Naive thymus-derived CD4-positive, alpha-beta T cell (primary cell): ENCODE measurements around the gene PMEL. TPM values are rescaled to one million over a fixed set of nuclear protein-coding genes. Genes with fewer than 3 reads are reported as not detected.

ENCODE experiments used
- ATAC-seq: fragments of 150-1000 bp; cut with Tn5 transposase; 2 replicates; pipeline ENCODE4 v1.10.0; 2021; ENCODE audit warnings: mild to moderate bottlenecking, moderate library complexity
- CTCF ChIA-PET: fragments of 350-600 bp; sonication (Branson Sonifier 250); formaldehyde crosslinking; loops from one replicate; lab custom pipeline; 2021; ENCODE audit warnings: antibody characterized with exemption; lab: Charles Lee
- POLR2A ChIA-PET: fragments of 350-600 bp; sonication (Branson Sonifier 250); formaldehyde crosslinking; loops from one replicate; lab custom pipeline; 2021; ENCODE audit warnings: antibody characterized with exemption, inconsistent platforms; lab: Charles Lee
- DNase-seq, 9 donors: peaks; one replicate each; pipeline versions ENCODE4 v3.0.0 to v3.0.0-alpha.2; 2020 to 2022; ENCODE audit warnings: mixed read lengths in 1 of 9
- H3K27ac ChIP-seq: one replicate; pipeline ENCODE4 v1.7.0; 2013; ENCODE audit warnings: mild to moderate bottlenecking, low read depth, low read length, moderate library complexity
- H3K27me3 ChIP-seq, 2 donors: one replicate each; pipeline ENCODE4 v1.7.0; 2013; ENCODE audit warnings: low read length in 2 of 2, mild to moderate bottlenecking in 2 of 2, moderate library complexity in 2 of 2; ENCODE audit not compliant: control insufficient read depth in 2 of 2, insufficient read depth in 2 of 2
- H3K36me3 ChIP-seq, 3 experiments: 1 replicate in 2 of 3; 2 replicates in 1 of 3; pipeline ENCODE4 v1.7.0; 2013; ENCODE audit warnings: low read length in 3 of 3, mild to moderate bottlenecking in 3 of 3, moderate library complexity in 1 of 3; ENCODE audit not compliant: insufficient read depth in 3 of 3, control insufficient read depth in 2 of 3
- H3K4me1 ChIP-seq, 2 donors: one replicate each; pipeline ENCODE4 v1.7.0; 2013; ENCODE audit warnings: low read length in 2 of 2, mild to moderate bottlenecking in 2 of 2, moderate library complexity in 1 of 2; ENCODE audit not compliant: control insufficient read depth in 2 of 2, insufficient read depth in 2 of 2
- H3K4me3 ChIP-seq: 2 replicates; pipeline ENCODE4 v1.7.0; 2013; ENCODE audit warnings: mild to moderate bottlenecking, low read length
- H3K9me3 ChIP-seq, 3 experiments: 1 replicate in 2 of 3; 2 replicates in 1 of 3; pipeline ENCODE4 v1.7.0; 2013; ENCODE audit warnings: low read length in 3 of 3; ENCODE audit not compliant: control insufficient read depth in 2 of 3
- H3K27ac Mint-ChIP-seq, 9 donors: one replicate each; pipeline ENCODE4 v1.8.0; 2020 to 2022; ENCODE audit warnings: mixed read lengths in 9 of 9, mild to moderate bottlenecking in 8 of 9, moderate library complexity in 5 of 9, inconsistent platforms in 2 of 9
- H3K27me3 Mint-ChIP-seq, 5 donors: one replicate each; pipeline ENCODE4 v1.8.0; 2021 to 2022; ENCODE audit warnings: mixed read lengths in 5 of 5, mild to moderate bottlenecking in 1 of 5
- H3K36me3 Mint-ChIP-seq, 5 donors: one replicate each; pipeline ENCODE4 v1.8.0; 2020 to 2022; ENCODE audit warnings: mixed read lengths in 5 of 5, mild to moderate bottlenecking in 3 of 5, inconsistent platforms in 1 of 5
- H3K4me1 Mint-ChIP-seq, 7 donors: one replicate each; pipeline ENCODE4 v1.8.0; 2020 to 2022; ENCODE audit warnings: mixed read lengths in 7 of 7, mild to moderate bottlenecking in 3 of 7, inconsistent platforms in 1 of 7
- H3K4me3 Mint-ChIP-seq, 10 donors: one replicate each; pipeline ENCODE4 v1.8.0; 2020 to 2022; ENCODE audit warnings: mild to moderate bottlenecking in 10 of 10, mixed read lengths in 10 of 10, moderate library complexity in 6 of 10, inconsistent platforms in 2 of 10
- H3K9me3 Mint-ChIP-seq, 11 donors: one replicate each; pipeline ENCODE4 v1.8.0; 2020 to 2022; ENCODE audit warnings: mixed read lengths in 11 of 11, mild to moderate bottlenecking in 4 of 11, inconsistent platforms in 1 of 11, moderate library complexity in 1 of 11
- intact Hi-C, 2 donors: fragments of 100-400 bp; cut with micrococcal nuclease; formaldehyde crosslinking; loops; one replicate each; pipeline ENCODE4 v1.15.1; 2023
- polyA plus RNA-seq, 2 donors: library from polyadenylated mRNA; unstranded; fragments of 300-500 nt; fragmentation: Illumina TruSeq; gene quantifications; one replicate each; pipeline ENCODE4 v1.2.3, GENCODE V29; 2021
- total RNA-seq, 6 experiments: library from RNA in 5 of 6; stranded (reverse) in 5 of 6; gene quantifications; 1 replicate in 5 of 6; 2 replicates in 1 of 6; pipeline ENCODE4 v1.2.3 and lab custom pipeline; 2021 to 2026

PMEL gene
- total and polyA plus RNA-seq, 7 experiments from 2014 or later = 0.09 to 0.57 TPM; not detected in 5

GRCh38 chr12:55929306-55929791 lies 36.5 kb downstream of the PMEL start:
- ChIA-PET CTCF (interaction anchor here (0.7 to 5.5 kb wide), 5 partner anchors 10 to 194 kb away, joined by 3 to 51 read pairs (median 4); partner anchors contain the start of genes ORMDL2 and SARNP), POLR2A (interaction anchor here (0.9 to 22.1 kb wide), 18 partner anchors 12 to 1548 kb away, joined by 3 to 728 read pairs (median 8); partner anchors contain the start of genes BLOC1S1, DNAJC14, ORMDL2 and PA2G4)
- intact Hi-C loops = loop anchor here (1.0 to 5.0 kb wide), 17 partner anchors 37 to 1813 kb away; partner anchors contain the start of genes ATP5F1B (in 1 of the 2), CD63 (in 1 of the 2), CDK2 (in 1 of the 2) and IKZF4 (in 1 of the 2)
- Histone ChIP-seq H3K27ac (peak overlapping the region; percentile 90), H3K36me3 (peaks cover 0 to 27% (median 0%) of the 10 kb centered on the region in 3 experiments), H3K27me3 (no peaks in the 10 kb centered on the region), H3K4me3 (peak overlapping the region; percentile 99), H3K9me3 (no peaks in the 10 kb centered on the region), H3K4me1 (peaks cover 26 to 43% of the 10 kb centered on the region in 2 donors)
- H3K4me3 Mint-ChIP-seq = peak overlapping the region; percentile 96 to 100 (median 98)
- H3K9me3 Mint-ChIP-seq = peaks cover 0 to 11% (median 0%) of the 10 kb centered on the region in 11 donors
- H3K27ac Mint-ChIP-seq = peak overlapping the region; percentile 95 to 100 (median 97)
- peaks cover 7 to 51% (median 31%) of the 10 kb centered on the region in 5 donors for H3K36me3 Mint-ChIP-seq
- peak; percentile 60 to 99 (median 97) for DNase-seq
- peaks cover 0 to 2% (median 0%) of the 10 kb centered on the region in 5 donors for H3K27me3 Mint-ChIP-seq
- ATAC-seq = peak; percentile 79
- peaks cover 28 to 55% (median 43%) of the 10 kb centered on the region in 7 donors for H3K4me1 Mint-ChIP-seq

- ChIA-PET CTCF (interaction anchor here (0.8 to 5.5 kb wide), 9 partner anchors 8 to 193 kb away, joined by 3 to 51 read pairs (median 4); partner anchors contain the start of genes DNAJC14, ORMDL2 and SARNP), POLR2A (interaction anchor here (0.6 to 22.1 kb wide), 20 partner anchors 12 to 952 kb away, joined by 3 to 728 read pairs (median 6); partner anchors contain the start of genes BLOC1S1, CD63, DNAJC14 and IL23A)
- Histone ChIP-seq H3K27me3 (no peaks in the 10 kb centered on the region), H3K4me1 (peaks cover 20 to 28% of the 10 kb centered on the region in 2 donors), H3K27ac (peak within 1 kb of the TSS; percentile 90), H3K9me3 (no peaks in the 10 kb centered on the region), H3K36me3 (peaks cover 0 to 27% (median 0%) of the 10 kb centered on the region in 3 experiments), H3K4me3 (peak within 1 kb of the TSS; percentile 99)
- DNase-seq (peak; percentile 28 to 67 (median 39)), ATAC-seq (peak; percentile 10)
- Mint-ChIP-seq H3K4me1 (peaks cover 25 to 53% (median 43%) of the 10 kb centered on the region in 7 donors), H3K4me3 (peak within 1 kb of the TSS; percentile 96 to 100 (median 98)), H3K36me3 (peaks cover 7 to 42% (median 24%) of the 10 kb centered on the region in 5 donors), H3K9me3 (peaks cover 0 to 11% (median 0%) of the 10 kb centered on the region in 11 donors), H3K27ac (peak within 1 kb of the TSS; percentile 96 to 100 (median 98)), H3K27me3 (peaks cover 0 to 2% (median 0%) of the 10 kb centered on the region in 5 donors)
- intact Hi-C loops = loop anchor here (1.0 to 5.0 kb wide), 19 partner anchors 13 to 1814 kb away; partner anchors contain the start of genes DNAJC14 (in 2 of the 2), ATP5F1B (in 1 of the 2), BLOC1S1 (in 1 of the 2) and CD63 (in 1 of the 2)
Measured at GRCh38 chr12:55927588-55928502, 38.0 kb downstream of the PMEL start, which contains the start of gene PYM1. PYM1 (minus strand) TSS chr12:55927894; CDS start chr12:55927761, 133 bp downstream.

GRCh38 chr12:55926738-55927587 lies 38.9 kb downstream of the PMEL start:
- Histone ChIP-seq H3K4me1 (peaks cover 25 to 28% of the 10 kb centered on the region in 2 donors), H3K4me3 (peak overlapping the region; percentile 99), H3K27me3 (no peaks in the 10 kb centered on the region), H3K9me3 (no peaks in the 10 kb centered on the region), H3K36me3 (peaks cover 0 to 22% (median 0%) of the 10 kb centered on the region in 3 experiments), H3K27ac (peak overlapping the region; percentile 90)
- H3K4me1 Mint-ChIP-seq = peaks cover 33 to 61% (median 50%) of the 10 kb centered on the region in 7 donors
- H3K27me3 Mint-ChIP-seq = peaks cover 0 to 2% (median 0%) of the 10 kb centered on the region in 5 donors
- POLR2A ChIA-PET = interaction anchor here (0.6 to 22.1 kb wide), 23 partner anchors 11 to 1602 kb away, joined by 3 to 728 read pairs (median 5); partner anchors contain the start of genes BLOC1S1, CD63, COPZ1 and DNAJC14
- CTCF ChIA-PET = interaction anchor here (0.7 to 5.5 kb wide), 12 partner anchors 9 to 189 kb away, joined by 3 to 51 read pairs (median 5); partner anchors contain the start of genes DNAJC14, ORMDL2 and SARNP
- DNase-seq (peak; percentile 70 to 91 (median 87)), ATAC-seq (peak; percentile 65)
- peaks cover 7 to 43% (median 18%) of the 10 kb centered on the region in 5 donors for H3K36me3 Mint-ChIP-seq
- peaks cover 0 to 11% (median 0%) of the 10 kb centered on the region in 11 donors for H3K9me3 Mint-ChIP-seq
- H3K4me3 Mint-ChIP-seq = peak overlapping the region; percentile 96 to 100 (median 98)
- H3K27ac Mint-ChIP-seq = peak overlapping the region; percentile 96 to 100 (median 97)
- intact Hi-C loops = loop anchor here (1.0 to 5.0 kb wide), 19 partner anchors 12 to 1815 kb away; partner anchors contain the start of genes DNAJC14 (in 2 of the 2), ATP5F1B (in 1 of the 2), BLOC1S1 (in 1 of the 2) and IKZF4 (in 1 of the 2)

GRCh38 chr12:55925870-55926737 lies 39.7 kb downstream of the PMEL start:
- H3K9me3 ChIP-seq = no peaks in the 10 kb centered on the region
- Mint-ChIP-seq H3K4me3 (peak overlapping the region; percentile 96 to 100 (median 98)), H3K27ac (peak overlapping the region; percentile 95 to 100 (median 97)), H3K27me3 (peaks cover 0 to 2% (median 0%) of the 10 kb centered on the region in 5 donors), H3K9me3 (peaks cover 0 to 11% (median 0%) of the 10 kb centered on the region in 11 donors), H3K36me3 (peaks cover under 1 to 40% (median 15%) of the 10 kb centered on the region in 5 donors), H3K4me1 (peaks cover 42 to 67% (median 52%) of the 10 kb centered on the region in 7 donors)
- H3K27me3 ChIP-seq = no peaks in the 10 kb centered on the region
- intact Hi-C loops = loop anchor here (1.0 to 5.0 kb wide), 12 partner anchors 11 to 1816 kb away; partner anchors contain the start of genes ATP5F1B (in 1 of the 2), IKZF4 (in 1 of the 2), MYL6B (in 1 of the 2) and NEMP1 (in 1 of the 2)
- H3K36me3 ChIP-seq = peaks cover 0 to 16% (median 0%) of the 10 kb centered on the region in 3 experiments
- ChIA-PET CTCF (interaction anchor here (0.6 to 5.5 kb wide), 16 partner anchors 9 to 189 kb away, joined by 3 to 51 read pairs (median 4); partner anchors contain the start of genes DNAJC14, ORMDL2 and SARNP), POLR2A (interaction anchor here (0.6 to 22.1 kb wide), 25 partner anchors 10 to 1601 kb away, joined by 3 to 728 read pairs (median 5); partner anchors contain the start of genes BLOC1S1, CD63, COPZ1 and DNAJC14)
- peak in 3 of 9 donors; percentile 21 to 24 (median 21) for DNase-seq
- peaks cover 25 to 30% of the 10 kb centered on the region in 2 donors for H3K4me1 ChIP-seq
- ATAC-seq = no peak
- H3K27ac ChIP-seq = peak overlapping the region; percentile 90
- peak overlapping the region; percentile 99 for H3K4me3 ChIP-seq
